Measurements from ENCODE around the gene UGGT2.
A peak's percentile ranks its signal among the peaks of the same experiment; 100 is the strongest.

Gene UGGT2

DNA sequence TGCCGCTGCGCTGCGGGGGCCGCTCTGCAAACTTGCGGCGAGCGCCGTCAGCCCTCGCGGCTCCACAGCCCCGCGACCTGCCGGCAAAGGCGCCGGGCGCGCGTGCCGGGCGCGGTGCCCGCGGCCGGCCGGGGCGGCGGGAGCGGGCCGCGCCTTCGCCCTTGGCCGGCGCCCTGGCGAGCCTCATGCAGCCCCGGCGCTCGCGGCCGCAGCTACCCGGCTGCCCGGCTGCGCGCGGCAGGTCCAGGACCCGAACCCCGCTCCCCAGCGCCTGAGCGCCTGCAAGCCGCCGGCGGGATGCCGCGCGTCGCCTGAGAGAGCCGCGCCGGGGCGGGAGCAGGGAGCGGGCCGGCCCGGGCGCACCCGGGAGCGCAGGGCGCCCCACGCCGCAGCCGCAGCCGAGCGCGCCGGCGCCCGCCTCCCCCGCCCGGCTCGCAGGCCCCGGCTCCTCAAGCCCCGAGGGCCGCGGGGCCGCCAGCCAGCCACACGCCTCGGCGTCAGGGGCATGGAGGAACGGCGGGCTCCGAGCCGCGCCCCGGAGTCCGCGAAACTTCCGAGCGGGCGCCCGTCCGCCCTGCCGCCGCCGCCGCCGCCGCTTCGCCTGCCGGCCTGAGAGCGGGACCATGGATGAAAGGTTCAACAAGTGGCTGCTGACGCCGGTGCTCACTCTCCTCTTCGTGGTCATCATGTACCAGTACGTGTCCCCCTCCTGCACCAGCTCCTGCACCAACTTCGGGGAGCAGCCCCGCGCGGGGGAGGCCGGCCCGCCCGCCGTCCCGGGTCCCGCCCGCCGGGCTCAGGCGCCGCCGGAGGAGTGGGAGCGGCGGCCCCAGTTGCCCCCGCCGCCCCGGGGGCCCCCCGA is 37.3 kb upstream of the UGGT2 start:
- H3K4me3 ChIP-seq (IDR thresholded peaks at IDR 0.05; ENCODE audit: insufficient read depth, low read depth, low read length), result no peak overlapping the region
- H3K9ac ChIP-seq, result no peak overlapping the region
- no peak overlapping the region for H3K27ac ChIP-seq

GRCh38 chr13:96089749-96090239 is 36.6 kb upstream of the UGGT2 start, which contains the start of gene HS6ST3:
Gene HS6ST3, plus strand, starts transcription at chr13:96090107.
- H3K4me2 ChIP-seq, result peak within 1 kb of the TSS; percentile 42; the same call in 1 of the 2 replicates

More for the DNA sequence above, 37.3 kb upstream of the UGGT2 start:
- no peaks in the 10 kb centered on the region for H3K36me3 ChIP-seq (ENCODE audit: insufficient read depth)
- no peak overlapping the region for H3K4me2 ChIP-seq
- H2AFZ ChIP-seq (ENCODE audit: low read depth), result peak overlapping the region; percentile 59
- no peaks in the 10 kb centered on the region for H3K27me3 ChIP-seq (ENCODE audit: insufficient read depth, low read depth)
- no peaks in the 10 kb centered on the region for H3K4me1 ChIP-seq (ENCODE audit: low read depth, poor library complexity, severe bottlenecking)
- no peak for TF ChIP-seq CTCF (conservative IDR thresholded peaks at IDR 0.05; ENCODE audit: low read depth, low read length)
- no peaks in the 10 kb centered on the region for H3K79me2 ChIP-seq (ENCODE audit: insufficient read depth, low read depth)
- H4K20me1 ChIP-seq (ENCODE audit: insufficient read depth), result no peaks in the 10 kb centered on the region

DNA sequence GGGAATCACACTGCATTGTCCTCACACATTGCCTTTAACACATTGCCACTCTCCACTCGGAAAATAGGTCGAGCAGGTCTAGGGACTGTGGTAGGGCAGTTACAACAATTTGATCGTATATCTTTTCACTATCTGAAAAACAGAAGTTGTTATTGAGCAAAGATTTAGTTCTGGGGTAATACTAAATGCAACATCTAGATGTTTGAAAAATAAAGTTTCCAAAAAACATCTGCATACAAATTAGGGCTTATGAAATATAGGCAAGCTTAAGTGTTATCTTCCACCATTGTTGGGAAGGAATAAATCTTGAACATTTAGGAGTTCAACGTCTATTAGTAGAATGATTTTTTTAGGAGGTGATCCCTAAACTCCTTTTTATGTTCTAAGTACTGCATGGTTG is 35.9 kb upstream of the UGGT2 start:
- Histone ChIP-seq H3K36me3 (ENCODE audit: insufficient read depth) (no peaks in the 10 kb centered on the region), H3K4me3 (IDR thresholded peaks at IDR 0.05; ENCODE audit: insufficient read depth, low read depth, low read length) (no peak overlapping the region), H3K4me2 (peak overlapping the region; percentile 42; the same call in 1 of the 2 replicates), H3K4me1 (ENCODE audit: low read depth, poor library complexity, severe bottlenecking) (no peaks in the 10 kb centered on the region), H3K27me3 (ENCODE audit: insufficient read depth, low read depth) (no peaks in the 10 kb centered on the region), H3K79me2 (ENCODE audit: insufficient read depth, low read depth) (no peaks in the 10 kb centered on the region), H2AFZ (ENCODE audit: low read depth) (peak overlapping the region; percentile 73; the same call in 1 of the 2 replicates), H3K9ac (no peak overlapping the region), H3K27ac (no peak overlapping the region), H4K20me1 (ENCODE audit: insufficient read depth) (no peaks in the 10 kb centered on the region)
- no peak for TF ChIP-seq CTCF (conservative IDR thresholded peaks at IDR 0.05; ENCODE audit: low read depth, low read length)

More at GRCh38 chr13:96089749-96090239, 36.6 kb upstream of the UGGT2 start, which contains the start of gene HS6ST3:
- Histone ChIP-seq H3K79me2 (ENCODE audit: insufficient read depth, low read depth) (no peaks in the 10 kb centered on the region), H2AFZ (ENCODE audit: low read depth) (peak within 1 kb of the TSS; percentile 73), H3K27me3 (ENCODE audit: insufficient read depth, low read depth) (no peaks in the 10 kb centered on the region), H3K36me3 (ENCODE audit: insufficient read depth) (no peaks in the 10 kb centered on the region), H3K4me1 (ENCODE audit: low read depth, poor library complexity, severe bottlenecking) (no peaks in the 10 kb centered on the region), H4K20me1 (ENCODE audit: insufficient read depth) (no peaks in the 10 kb centered on the region), H3K4me3 (IDR thresholded peaks at IDR 0.05; ENCODE audit: insufficient read depth, low read depth, low read length) (no peak within 1 kb of the TSS), H3K9ac (no peak within 1 kb of the TSS), H3K27ac (no peak within 1 kb of the TSS)
- no peak for TF ChIP-seq CTCF (conservative IDR thresholded peaks at IDR 0.05; ENCODE audit: low read depth, low read length)

GRCh38 chr13:96086736-96087135 is 33.5 kb upstream of the UGGT2 start:
- H3K36me3 ChIP-seq (ENCODE audit: insufficient read depth), result no peaks in the 10 kb centered on the region
- H3K27me3 ChIP-seq (ENCODE audit: insufficient read depth, low read depth), result no peaks in the 10 kb centered on the region
- H3K27ac ChIP-seq, result no peak overlapping the region
- H4K20me1 ChIP-seq (ENCODE audit: insufficient read depth), result no peaks in the 10 kb centered on the region
- TF ChIP-seq CTCF (conservative IDR thresholded peaks at IDR 0.05; ENCODE audit: low read depth, low read length), result no peak
- no peak overlapping the region for H3K4me2 ChIP-seq
- no peak overlapping the region for H3K4me3 ChIP-seq (IDR thresholded peaks at IDR 0.05; ENCODE audit: insufficient read depth, low read depth, low read length)
- no peaks in the 10 kb centered on the region for H3K4me1 ChIP-seq (ENCODE audit: low read depth, poor library complexity, severe bottlenecking)
- H3K9ac ChIP-seq, result no peak overlapping the region
- H3K79me2 ChIP-seq (ENCODE audit: insufficient read depth, low read depth), result no peaks in the 10 kb centered on the region
- no peak overlapping the region for H2AFZ ChIP-seq (ENCODE audit: low read depth)
